Epithelial cell of proximal tubule (primary cell): ENCODE results near the gene FAM222A. TPM values are rescaled to one million over a fixed set of nuclear protein-coding genes. Genes with fewer than 3 reads are reported as not detected.
"Not testable (repeated sequence)": the region's sequence is repeated elsewhere in the genome, so short reads cannot be mapped to it uniquely, and the experiment has no call there.

Experiments used
- DNase-seq: peaks from one replicate; pipeline ENCODE4 v3.0.0-alpha.2; 2011; ENCODE audit warnings: low read depth
- H3K4me3 ChIP-seq: 2 replicates; pipeline ENCODE4 v1.5.1; 2011; ENCODE audit warnings: low read depth, mild to moderate bottlenecking, low read length
- total RNA-seq: library from RNA; depleted of rRNA; stranded (reverse); fragments of >200 nt; gene quantifications from 2 replicates; pipeline ENCODE4 v1.2.3, GENCODE V29; 2015
- TF ChIP-seq, protein P1 (sequence below): conservative IDR thresholded peaks from 2 replicates; pipeline ENCODE4 v1.5.1; 2012; ENCODE audit warnings: low read depth, mild to moderate bottlenecking, low read length

Gene FAM222A
- total RNA-seq, 1 donor from 2014 or later, result 0.52 TPM

- TF ChIP-seq, protein P1, sequence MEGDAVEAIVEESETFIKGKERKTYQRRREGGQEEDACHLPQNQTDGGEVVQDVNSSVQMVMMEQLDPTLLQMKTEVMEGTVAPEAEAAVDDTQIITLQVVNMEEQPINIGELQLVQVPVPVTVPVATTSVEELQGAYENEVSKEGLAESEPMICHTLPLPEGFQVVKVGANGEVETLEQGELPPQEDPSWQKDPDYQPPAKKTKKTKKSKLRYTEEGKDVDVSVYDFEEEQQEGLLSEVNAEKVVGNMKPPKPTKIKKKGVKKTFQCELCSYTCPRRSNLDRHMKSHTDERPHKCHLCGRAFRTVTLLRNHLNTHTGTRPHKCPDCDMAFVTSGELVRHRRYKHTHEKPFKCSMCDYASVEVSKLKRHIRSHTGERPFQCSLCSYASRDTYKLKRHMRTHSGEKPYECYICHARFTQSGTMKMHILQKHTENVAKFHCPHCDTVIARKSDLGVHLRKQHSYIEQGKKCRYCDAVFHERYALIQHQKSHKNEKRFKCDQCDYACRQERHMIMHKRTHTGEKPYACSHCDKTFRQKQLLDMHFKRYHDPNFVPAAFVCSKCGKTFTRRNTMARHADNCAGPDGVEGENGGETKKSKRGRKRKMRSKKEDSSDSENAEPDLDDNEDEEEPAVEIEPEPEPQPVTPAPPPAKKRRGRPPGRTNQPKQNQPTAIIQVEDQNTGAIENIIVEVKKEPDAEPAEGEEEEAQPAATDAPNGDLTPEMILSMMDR, result no peak
- no peak overlapping the region for H3K4me3 ChIP-seq
- no peak for DNase-seq
Measured at GRCh38 chr12:109693653-109694600, 19.7 kb upstream of the FAM222A start.

DNA sequence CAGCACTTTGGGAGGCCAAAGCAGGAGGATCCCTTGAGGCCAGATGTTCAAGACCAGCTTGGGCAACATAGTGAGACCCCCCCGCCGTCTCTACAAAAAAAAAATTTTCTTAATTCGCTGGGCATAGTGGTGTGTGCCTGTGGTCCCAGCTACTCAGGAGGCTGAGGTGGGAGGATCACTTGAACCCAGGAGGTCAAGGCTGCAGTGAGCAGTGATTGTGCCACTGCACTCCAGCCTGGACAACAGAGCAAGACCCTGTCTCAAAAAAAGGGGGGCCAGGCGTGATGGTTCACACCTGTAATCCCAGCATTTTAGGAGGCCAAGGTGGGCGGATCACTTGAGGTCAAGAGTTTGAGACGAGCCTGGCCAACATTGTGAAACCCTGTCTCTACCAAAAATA is 19.0 kb upstream of the FAM222A start:
- not testable (repeated sequence) for H3K4me3 ChIP-seq, DNase-seq

DNA sequence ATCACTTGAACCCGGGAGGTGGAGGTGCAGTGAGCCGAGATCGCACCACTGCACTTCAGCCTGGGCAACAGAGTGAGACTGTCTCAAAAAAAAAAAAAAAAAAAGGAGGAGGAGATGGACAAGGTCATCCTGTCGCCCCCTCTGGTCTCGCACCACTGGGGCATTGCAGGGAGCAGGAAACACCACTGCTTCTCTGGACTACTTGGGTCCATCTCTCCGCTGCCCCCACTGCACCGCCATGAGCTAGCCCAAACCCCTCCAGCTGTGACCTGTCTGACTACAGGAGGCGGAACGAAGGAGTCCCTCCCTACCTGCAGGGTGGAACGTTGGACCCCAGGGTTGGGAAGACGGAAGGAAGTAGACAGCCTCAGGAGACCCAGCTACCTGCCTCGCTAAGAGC is 18.2 kb upstream of the FAM222A start:
- TF ChIP-seq, protein P1, result no peak
- DNase-seq, result no peak
- no peak overlapping the region for H3K4me3 ChIP-seq

GRCh38 chr12:109695961-109696461 is 17.6 kb upstream of the FAM222A start:
- no peak overlapping the region for H3K4me3 ChIP-seq
- TF ChIP-seq, protein P1, result no peak
- no peak for DNase-seq

DNA sequence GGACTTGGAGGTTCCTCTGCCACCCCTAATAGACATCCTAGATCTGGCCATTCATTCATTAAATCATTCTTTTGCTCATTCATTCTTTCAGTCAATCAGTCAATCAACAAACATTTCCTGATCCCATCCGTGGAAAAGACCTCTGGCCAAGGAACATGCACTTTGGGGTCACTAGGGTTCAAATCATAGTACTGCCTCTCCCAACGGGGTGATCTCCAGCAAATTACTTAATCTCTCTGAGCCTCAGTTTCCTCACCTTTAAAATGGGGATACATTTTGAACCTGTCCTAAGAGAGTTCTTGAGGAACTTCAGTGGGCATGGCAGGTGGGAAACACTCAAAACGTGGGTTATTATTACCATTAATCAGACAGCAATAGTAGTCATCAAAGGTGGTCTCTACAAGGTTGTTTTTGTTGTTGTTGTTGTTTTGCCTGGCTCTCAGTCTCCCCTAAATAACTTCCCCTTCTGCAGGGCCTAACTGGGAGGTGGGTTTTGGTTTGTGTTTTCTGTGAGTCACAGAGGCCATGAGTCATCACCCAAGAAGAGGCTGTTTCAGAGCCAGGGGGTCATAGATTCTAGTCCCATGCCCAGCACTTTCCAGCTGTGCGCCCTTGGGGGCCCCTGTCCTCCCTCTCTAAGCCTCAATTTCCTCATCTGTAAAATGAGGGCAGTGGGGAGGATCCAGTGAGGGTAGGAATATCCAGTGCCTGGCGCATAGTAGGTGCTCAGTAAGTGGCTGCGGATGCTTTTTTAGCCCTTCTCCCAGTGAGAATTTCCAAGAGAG is 16.9 kb upstream of the FAM222A start:
- TF ChIP-seq, protein P1, result no peak
- no peak for DNase-seq

DNA sequence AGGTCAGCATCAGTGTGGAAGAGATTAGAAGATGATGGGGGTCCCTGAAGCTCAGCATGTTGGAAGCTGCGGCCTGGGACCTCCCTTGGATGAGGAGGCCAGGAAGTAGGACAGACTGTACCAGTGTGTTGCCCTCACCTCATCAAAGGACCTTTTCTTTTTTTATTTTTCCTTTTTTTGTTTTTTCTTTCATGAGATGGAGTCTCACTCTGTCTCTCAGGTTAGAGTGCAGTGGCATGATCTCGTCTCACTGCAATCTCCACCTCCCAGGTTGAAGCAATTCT is 16.4 kb upstream of the FAM222A start:
- DNase-seq, result no peak
- TF ChIP-seq, protein P1, result no peak
- no peak overlapping the region for H3K4me3 ChIP-seq

More for the DNA sequence above, 16.9 kb upstream of the FAM222A start:
- H3K4me3 ChIP-seq, result no peak overlapping the region

GRCh38 chr12:109697877-109698468 is 15.7 kb upstream of the FAM222A start:
- TF ChIP-seq, protein P1, result no peak
- DNase-seq, result no peak
- no peak overlapping the region for H3K4me3 ChIP-seq
